Suprapubic skin (tissue), 4 donors: ENCODE results near the gene PAPOLG.

Experiments
- EP300 ChIP-seq: sonication (generic); formaldehyde crosslinking; IDR thresholded peaks from one replicate; pipeline ENCODE4 v1.6.1; 2017; ENCODE audit warnings: antibody characterized with exemption
- POLR2A ChIP-seq, 2 donors: fragments of 450-650 bp; IDR thresholded peaks; one replicate each; pipeline ENCODE4 v1.6.1; 2017; ENCODE audit warnings: antibody characterized with exemption in 2 of 2, mild to moderate bottlenecking in 2 of 2, moderate library complexity in 2 of 2
- POLR2AphosphoS5 ChIP-seq, 3 donors: sonication (generic); formaldehyde crosslinking; IDR thresholded peaks; one replicate each; pipeline ENCODE4 v1.6.1; 2017; ENCODE audit warnings: antibody characterized with exemption in 3 of 3
- TF ChIP-seq, protein P1 (sequence below), 2 donors: fragments of 200-600 bp in 1 of 2; fragments of 450-650 bp in 1 of 2; sonication (generic) in 1 of 2; IDR thresholded peaks; one replicate each; pipeline ENCODE4 v1.5.1; 2016 to 2019; ENCODE audit warnings: antibody characterized with exemption in 2 of 2, mild to moderate bottlenecking in 1 of 2, moderate library complexity in 1 of 2

DNA sequence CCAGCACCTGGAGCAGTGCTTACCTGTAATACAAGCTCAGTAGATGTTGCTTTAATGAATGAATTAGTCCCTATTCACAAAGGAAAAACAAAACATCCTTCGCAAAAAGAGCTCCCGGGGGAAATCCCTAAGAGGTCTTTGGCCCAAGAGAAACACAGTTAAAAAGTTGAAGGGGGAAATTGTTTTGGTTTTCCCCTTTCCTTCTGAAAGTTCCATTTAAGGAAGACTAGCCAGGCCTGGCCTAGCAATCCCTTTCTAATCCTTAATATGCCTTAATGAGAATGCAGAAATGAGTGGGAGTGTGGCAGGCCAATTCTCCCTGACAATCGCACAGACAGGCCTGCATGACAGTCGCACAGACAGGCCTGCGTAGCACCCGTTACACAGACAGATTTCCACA lies 91.8 kb downstream of the PAPOLG start:
- TF ChIP-seq, protein P1, sequence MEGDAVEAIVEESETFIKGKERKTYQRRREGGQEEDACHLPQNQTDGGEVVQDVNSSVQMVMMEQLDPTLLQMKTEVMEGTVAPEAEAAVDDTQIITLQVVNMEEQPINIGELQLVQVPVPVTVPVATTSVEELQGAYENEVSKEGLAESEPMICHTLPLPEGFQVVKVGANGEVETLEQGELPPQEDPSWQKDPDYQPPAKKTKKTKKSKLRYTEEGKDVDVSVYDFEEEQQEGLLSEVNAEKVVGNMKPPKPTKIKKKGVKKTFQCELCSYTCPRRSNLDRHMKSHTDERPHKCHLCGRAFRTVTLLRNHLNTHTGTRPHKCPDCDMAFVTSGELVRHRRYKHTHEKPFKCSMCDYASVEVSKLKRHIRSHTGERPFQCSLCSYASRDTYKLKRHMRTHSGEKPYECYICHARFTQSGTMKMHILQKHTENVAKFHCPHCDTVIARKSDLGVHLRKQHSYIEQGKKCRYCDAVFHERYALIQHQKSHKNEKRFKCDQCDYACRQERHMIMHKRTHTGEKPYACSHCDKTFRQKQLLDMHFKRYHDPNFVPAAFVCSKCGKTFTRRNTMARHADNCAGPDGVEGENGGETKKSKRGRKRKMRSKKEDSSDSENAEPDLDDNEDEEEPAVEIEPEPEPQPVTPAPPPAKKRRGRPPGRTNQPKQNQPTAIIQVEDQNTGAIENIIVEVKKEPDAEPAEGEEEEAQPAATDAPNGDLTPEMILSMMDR (IDR thresholded peaks at IDR 0.05) = no peak
- no peak for TF ChIP-seq POLR2A (IDR thresholded peaks at IDR 0.05)
- TF ChIP-seq POLR2AphosphoS5 (IDR thresholded peaks at IDR 0.05) = no peak
- TF ChIP-seq EP300 = no peak
